ENCODE measurements around the gene ADPRS. TPM values are rescaled to one million over a fixed set of nuclear protein-coding genes. Genes with fewer than 3 reads are reported as not detected.

The ADPRS gene
- total and polyA plus RNA-seq, 9 of the 15 experiments (the other 6 are each of a cell fraction or from before 2014, with no cell fraction given) = 5.9 to 40.0 (median 27.4) TPM

DNA sequence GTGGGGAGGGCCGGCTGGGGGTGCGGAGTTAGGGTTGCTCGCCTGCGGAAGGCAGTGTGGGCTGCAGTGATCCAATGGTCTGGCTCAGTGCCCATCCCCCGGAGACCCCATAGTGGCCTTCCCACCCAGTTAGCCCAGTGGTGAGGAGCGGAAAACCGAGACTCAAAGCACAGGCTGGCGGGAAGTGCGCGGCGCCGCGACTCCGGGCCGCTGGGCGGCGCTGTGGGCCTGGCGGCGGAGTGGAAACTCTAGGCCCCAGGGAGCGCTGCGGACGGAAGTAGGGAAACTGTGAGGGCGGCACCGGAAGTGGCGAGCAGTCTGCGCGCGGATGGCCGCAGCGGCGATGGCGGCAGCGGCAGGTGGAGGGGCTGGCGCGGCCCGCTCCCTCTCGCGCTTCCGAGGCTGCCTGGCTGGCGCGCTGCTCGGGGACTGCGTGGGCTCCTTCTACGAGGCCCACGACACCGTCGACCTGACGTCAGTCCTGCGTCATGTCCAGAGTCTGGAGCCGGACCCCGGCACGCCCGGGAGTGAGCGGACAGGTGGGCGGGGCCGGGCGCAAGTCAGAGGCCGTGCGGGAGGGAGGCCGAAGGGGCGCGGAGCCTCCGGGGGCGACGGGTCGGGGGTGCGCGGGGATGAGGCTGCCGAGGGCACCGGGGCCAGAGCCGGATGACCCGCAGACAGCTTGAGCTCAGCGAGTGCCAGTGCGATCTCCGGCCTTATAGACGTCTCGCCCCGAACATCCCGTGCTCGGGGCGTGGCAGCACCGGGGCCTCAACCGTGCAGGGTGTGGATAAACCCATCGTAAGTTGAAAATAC is at the start of gene ADPRS (continued):
- TF ChIP-seq RAD21 (CRISPR knock-in tag; conservative IDR thresholded peaks at IDR 0.05 in 1 of 2, IDR thresholded peaks at IDR 0.05 in 1 of 2) (peak; percentile 40 to 63; a peak in 3 of 4 replicates), POU5F1 (IDR thresholded peaks at IDR 0.05; ENCODE audit: borderline replicate concordance, low read depth, low read length, partially characterized antibody) (peak; percentile 52), CHCHD3 (CRISPR knock-in tag; IDR thresholded peaks at IDR 0.05) (no peak), JUND (IDR thresholded peaks at IDR 0.05; ENCODE audit: borderline replicate concordance, low read depth, low read length) (peak; percentile 74), JUND (tag; IDR thresholded peaks at IDR 0.05; ENCODE audit: borderline replicate concordance, low read depth, low read length) (no peak; the same call in 2 of the 3 replicates), HCFC1 (IDR thresholded peaks at IDR 0.05; ENCODE audit: low read depth, low read length) (peak; percentile 91), ZNF175 (CRISPR knock-in tag; IDR thresholded peaks at IDR 0.05; ENCODE audit: low read depth) (no peak), PPARD (CRISPR knock-in tag; IDR thresholded peaks at IDR 0.05) (no peak), CC2D1A (IDR thresholded peaks at IDR 0.05) (no peak), ARHGAP35 (IDR thresholded peaks at IDR 0.05; ENCODE audit: partially characterized antibody) (no peak), KLF16 (IDR thresholded peaks at IDR 0.05) (0 out of 2 replicates have a peak, but pooled peaks have one; percentile 17), BRF1 (IDR thresholded peaks at IDR 0.05; ENCODE audit: borderline replicate concordance, extremely low read depth, insufficient read length) (no peak), PHF8 (IDR thresholded peaks at IDR 0.05; ENCODE audit: borderline replicate concordance, low read length) (peak; percentile 98)
- TF ChIP-seq, protein P1, sequence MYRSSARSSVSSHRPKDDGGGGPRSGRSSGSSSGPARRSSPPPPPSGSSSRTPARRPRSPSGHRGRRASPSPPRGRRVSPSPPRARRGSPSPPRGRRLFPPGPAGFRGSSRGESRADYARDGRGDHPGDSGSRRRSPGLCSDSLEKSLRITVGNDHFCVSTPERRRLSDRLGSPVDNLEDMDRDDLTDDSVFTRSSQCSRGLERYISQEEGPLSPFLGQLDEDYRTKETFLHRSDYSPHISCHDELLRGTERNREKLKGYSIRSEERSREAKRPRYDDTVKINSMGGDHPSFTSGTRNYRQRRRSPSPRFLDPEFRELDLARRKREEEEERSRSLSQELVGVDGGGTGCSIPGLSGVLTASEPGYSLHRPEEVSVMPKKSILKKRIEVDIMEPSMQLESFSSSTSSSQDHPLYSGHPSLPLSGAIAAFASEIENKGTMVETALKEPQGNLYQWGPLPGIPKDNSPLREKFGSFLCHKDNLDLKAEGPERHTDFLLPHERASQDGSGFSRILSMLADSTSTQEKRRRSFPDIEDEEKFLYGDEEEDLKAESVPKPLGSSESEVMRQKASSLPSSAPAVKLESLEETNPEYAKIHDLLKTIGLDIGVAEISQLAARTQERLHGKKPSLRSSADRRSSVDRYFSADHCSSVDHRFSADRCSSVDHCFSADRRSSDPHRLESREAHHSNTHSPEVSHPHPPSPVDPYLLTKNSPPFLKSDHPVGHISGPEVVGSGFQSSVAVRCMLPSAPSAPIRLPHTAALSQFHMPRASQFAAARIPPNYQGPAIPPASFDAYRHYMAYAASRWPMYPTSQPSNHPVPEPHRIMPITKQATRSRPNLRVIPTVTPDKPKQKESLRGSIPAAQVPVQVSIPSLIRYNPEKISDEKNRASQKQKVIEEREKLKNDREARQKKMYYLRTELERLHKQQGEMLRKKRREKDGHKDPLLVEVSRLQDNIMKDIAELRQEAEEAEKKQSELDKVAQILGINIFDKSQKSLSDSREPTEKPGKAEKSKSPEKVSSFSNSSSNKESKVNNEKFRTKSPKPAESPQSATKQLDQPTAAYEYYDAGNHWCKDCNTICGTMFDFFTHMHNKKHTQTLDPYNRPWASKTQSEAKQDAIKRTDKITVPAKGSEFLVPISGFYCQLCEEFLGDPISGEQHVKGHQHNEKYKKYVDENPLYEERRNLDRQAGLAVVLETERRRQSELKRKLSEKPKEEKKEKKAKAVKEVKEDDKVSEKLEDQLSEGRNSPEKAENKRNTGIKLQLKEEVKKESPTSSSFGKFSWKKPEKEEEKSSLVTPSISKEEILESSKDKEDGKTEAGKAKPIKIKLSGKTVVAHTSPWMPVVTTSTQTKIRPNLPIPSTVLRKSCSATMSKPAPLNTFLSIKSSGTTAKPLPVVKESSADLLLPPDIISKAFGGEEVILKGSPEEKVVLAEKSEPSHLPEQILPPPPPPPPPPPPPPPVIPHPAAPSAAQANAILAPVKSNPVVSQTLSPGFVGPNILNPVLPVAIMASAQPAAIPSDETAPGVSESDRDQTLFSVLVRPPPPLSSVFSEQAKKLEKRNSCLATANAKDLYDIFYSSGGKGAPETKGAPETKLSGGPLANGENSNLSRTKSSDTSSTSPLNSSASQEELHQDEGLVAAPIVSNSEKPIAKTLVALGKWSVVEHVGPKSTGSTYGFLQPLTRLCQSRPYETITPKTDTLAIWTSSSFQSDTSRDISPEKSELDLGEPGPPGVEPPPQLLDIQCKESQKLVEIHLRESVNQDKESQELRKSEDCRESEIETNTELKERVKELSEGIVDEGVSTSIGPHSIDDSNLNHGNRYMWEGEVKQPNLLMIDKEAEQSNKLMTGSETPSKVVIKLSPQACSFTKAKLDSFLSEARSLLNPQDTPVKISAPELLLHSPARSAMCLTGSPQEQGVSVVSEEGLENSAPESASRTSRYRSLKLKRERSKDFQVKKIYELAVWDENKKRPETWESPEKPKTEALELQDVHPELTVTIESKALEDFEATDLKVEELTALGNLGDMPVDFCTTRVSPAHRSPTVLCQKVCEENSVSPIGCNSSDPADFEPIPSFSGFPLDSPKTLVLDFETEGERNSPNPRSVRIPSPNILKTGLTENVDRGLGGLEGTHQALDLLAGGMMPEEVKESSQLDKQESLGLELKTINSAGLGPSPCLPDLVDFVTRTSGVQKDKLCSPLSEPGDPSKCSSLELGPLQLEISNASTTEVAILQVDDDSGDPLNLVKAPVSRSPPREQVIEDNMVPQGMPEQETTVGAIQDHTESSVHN (IDR thresholded peaks at IDR 0.05; ENCODE audit: borderline replicate concordance in 1 of 2, low read depth in 1 of 2) = no peak
- TF ChIP-seq, protein P2, sequence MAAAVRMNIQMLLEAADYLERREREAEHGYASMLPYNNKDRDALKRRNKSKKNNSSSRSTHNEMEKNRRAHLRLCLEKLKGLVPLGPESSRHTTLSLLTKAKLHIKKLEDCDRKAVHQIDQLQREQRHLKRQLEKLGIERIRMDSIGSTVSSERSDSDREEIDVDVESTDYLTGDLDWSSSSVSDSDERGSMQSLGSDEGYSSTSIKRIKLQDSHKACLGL (CRISPR knock-in tag; IDR thresholded peaks at IDR 0.05; ENCODE audit: borderline replicate concordance, poor library complexity, severe bottlenecking) = peak; percentile 79
- TF ChIP-seq, protein P3, sequence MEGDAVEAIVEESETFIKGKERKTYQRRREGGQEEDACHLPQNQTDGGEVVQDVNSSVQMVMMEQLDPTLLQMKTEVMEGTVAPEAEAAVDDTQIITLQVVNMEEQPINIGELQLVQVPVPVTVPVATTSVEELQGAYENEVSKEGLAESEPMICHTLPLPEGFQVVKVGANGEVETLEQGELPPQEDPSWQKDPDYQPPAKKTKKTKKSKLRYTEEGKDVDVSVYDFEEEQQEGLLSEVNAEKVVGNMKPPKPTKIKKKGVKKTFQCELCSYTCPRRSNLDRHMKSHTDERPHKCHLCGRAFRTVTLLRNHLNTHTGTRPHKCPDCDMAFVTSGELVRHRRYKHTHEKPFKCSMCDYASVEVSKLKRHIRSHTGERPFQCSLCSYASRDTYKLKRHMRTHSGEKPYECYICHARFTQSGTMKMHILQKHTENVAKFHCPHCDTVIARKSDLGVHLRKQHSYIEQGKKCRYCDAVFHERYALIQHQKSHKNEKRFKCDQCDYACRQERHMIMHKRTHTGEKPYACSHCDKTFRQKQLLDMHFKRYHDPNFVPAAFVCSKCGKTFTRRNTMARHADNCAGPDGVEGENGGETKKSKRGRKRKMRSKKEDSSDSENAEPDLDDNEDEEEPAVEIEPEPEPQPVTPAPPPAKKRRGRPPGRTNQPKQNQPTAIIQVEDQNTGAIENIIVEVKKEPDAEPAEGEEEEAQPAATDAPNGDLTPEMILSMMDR (IDR thresholded peaks at IDR 0.05 in 2 of 3, conservative IDR thresholded peaks at IDR 0.05 in 1 of 3; ENCODE audit: insufficient read depth in 2 of 3, low read depth in 1 of 3, low read length in 3 of 3) = peak; percentile 97 to 99 (median 98)
